Caco-2 (cell line): ENCODE measurements around the gene IGF2BP3. TPM values are rescaled to one million over a fixed set of nuclear protein-coding genes. Genes with fewer than 3 reads are reported as not detected.

Source experiments
- BruUV-seq: library from RNA; stranded (reverse); fragments of 400-500 nt; replicated peaks from 2 replicates; lab custom pipeline; 2021; lab: Mats Ljungman, UMichigan
- CTCF ChIA-PET: fragments of 300-600 bp; sonication (Branson Sonifier 250); formaldehyde crosslinking; loops from one replicate; lab custom pipeline; 2022; ENCODE audit warnings: antibody characterized with exemption; lab: Charles Lee
- POLR2A ChIA-PET: fragments of 300-600 bp; sonication (Branson Sonifier 250); formaldehyde crosslinking; loops from one replicate; lab custom pipeline; 2022; ENCODE audit warnings: antibody characterized with exemption; lab: Charles Lee
- DNase-seq, 2 experiments: peaks; one replicate each; pipeline versions ENCODE4 v3.0.0 to v3.0.0-alpha.2; 2020 to 2022
- H3K27me3 ChIP-seq: replicated peaks from 2 replicates; pipeline ENCODE4 v1.6.0; 2011; ENCODE audit warnings: low read length; ENCODE audit not compliant: control insufficient read depth, insufficient read depth
- H3K36me3 ChIP-seq: 2 replicates; pipeline ENCODE4 v1.5.1; 2011; ENCODE audit warnings: low read length; ENCODE audit not compliant: control insufficient read depth, insufficient read depth
- H3K4me1 ChIP-seq: fragments of 250-450 bp; sonication (Bioruptor Pico); 2 replicates; pipeline ENCODE4 v1.5.1; 2020; ENCODE audit warnings: mild to moderate bottlenecking
- H3K4me3 ChIP-seq: 2 replicates; pipeline ENCODE4 v1.5.1; 2011; ENCODE audit warnings: low read depth, mild to moderate bottlenecking, control low read depth, low read length
- H3K9me3 ChIP-seq: fragments of 250-450 bp; sonication (Bioruptor Pico); 2 replicates; pipeline ENCODE4 v1.5.1; 2020; ENCODE audit warnings: mild to moderate bottlenecking, moderate library complexity
- H3K27ac Mint-ChIP-seq: one replicate; pipeline ENCODE4 v1.8.0; 2022; ENCODE audit warnings: mixed read lengths; ENCODE audit not compliant: unreplicated experiment
- H3K27me3 Mint-ChIP-seq: one replicate; pipeline ENCODE4 v1.8.0; 2022; ENCODE audit warnings: mixed read lengths; ENCODE audit not compliant: insufficient read depth, unreplicated experiment
- H3K36me3 Mint-ChIP-seq: one replicate; pipeline ENCODE4 v1.8.0; 2022; ENCODE audit warnings: mild to moderate bottlenecking, mixed read lengths; ENCODE audit not compliant: insufficient read depth, unreplicated experiment
- H3K4me1 Mint-ChIP-seq: one replicate; pipeline ENCODE4 v1.8.0; 2022; ENCODE audit warnings: low read depth, mixed read lengths; ENCODE audit not compliant: unreplicated experiment
- H3K4me3 Mint-ChIP-seq: one replicate; pipeline ENCODE4 v1.8.0; 2022; ENCODE audit warnings: mild to moderate bottlenecking, moderate library complexity, mixed read lengths; ENCODE audit not compliant: unreplicated experiment
- H3K9me3 Mint-ChIP-seq: one replicate; pipeline ENCODE4 v1.8.0; 2022; ENCODE audit warnings: mixed read lengths; ENCODE audit not compliant: unreplicated experiment
- CTCF ChIP-seq, 2 experiments: fragments of 200-600 bp in 1 of 2; IDR thresholded peaks; 1 replicate in 1 of 2; 2 replicates in 1 of 2; pipeline versions ENCODE4 v1.5.1 to v1.8.0; 2011 to 2022; ENCODE audit warnings: antibody characterized with exemption in 1 of 2, control low read depth in 1 of 2, inconsistent platforms in 1 of 2, low read depth in 1 of 2, low read length in 1 of 2, mild to moderate bottlenecking in 1 of 2, moderate library complexity in 1 of 2; ENCODE audit not compliant: insufficient read depth in 1 of 2, severe bottlenecking in 1 of 2, unreplicated experiment in 1 of 2
- intact Hi-C: fragments of 100-400 bp; cut with micrococcal nuclease; formaldehyde crosslinking; loops from one replicate; pipeline ENCODE4 v1.10.0; 2022; ENCODE audit not compliant: unreplicated experiment
- total RNA-seq: library from RNA; stranded (reverse); gene quantifications from 2 replicates; pipeline ENCODE4 v1.2.3, GENCODE V29; 2022

IGF2BP3 gene
- total RNA-seq, 1 experiment from 2014 or later: 127 TPM

GRCh38 chr7:23357190-23358093 is 112.8 kb downstream of the IGF2BP3 start:
- ChIA-PET CTCF (interaction anchor here (0.6 to 2.0 kb wide), 19 partner anchors 12 to 355 kb away, joined by 3 to 21 read pairs (median 5); no protein-coding TSS in a partner anchor), POLR2A (interaction anchor here (0.6 to 1.0 kb wide), 6 partner anchors 18 to 187 kb away, joined by 3 to 10 read pairs (median 3); partner anchors contain the start of gene MALSU1)
- no TSS peak for BruUV-seq
- peak; percentile 37 to 50 for TF ChIP-seq CTCF (IDR thresholded peaks at IDR 0.05; ENCODE audit: insufficient read depth in 1 of 2, low read depth in 1 of 2, low read length in 1 of 2, severe bottlenecking in 1 of 2, unreplicated experiment in 1 of 2)
- Histone ChIP-seq H3K4me3 (no peak overlapping the region), H3K27me3 (no peaks in the 10 kb centered on the region), H3K9me3 (no peaks in the 10 kb centered on the region), H3K36me3 (no peaks in the 10 kb centered on the region), H3K4me1 (peaks cover 20% of the 10 kb centered on the region)
- Mint-ChIP-seq H3K27me3 (no peaks in the 10 kb centered on the region), H3K36me3 (peaks cover 54% of the 10 kb centered on the region), H3K4me3 (peak overlapping the region; percentile 37), H3K27ac (peak overlapping the region; percentile 50), H3K9me3 (no peaks in the 10 kb centered on the region), H3K4me1 (peaks cover 23% of the 10 kb centered on the region)
- peak in 1 of 2 experiments; percentile 62 for DNase-seq
- intact Hi-C loops: loop anchor here (1.0 to 5.0 kb wide), 8 partner anchors 22 to 188 kb away; partner anchors contain the start of gene TRA2A

DNA sequence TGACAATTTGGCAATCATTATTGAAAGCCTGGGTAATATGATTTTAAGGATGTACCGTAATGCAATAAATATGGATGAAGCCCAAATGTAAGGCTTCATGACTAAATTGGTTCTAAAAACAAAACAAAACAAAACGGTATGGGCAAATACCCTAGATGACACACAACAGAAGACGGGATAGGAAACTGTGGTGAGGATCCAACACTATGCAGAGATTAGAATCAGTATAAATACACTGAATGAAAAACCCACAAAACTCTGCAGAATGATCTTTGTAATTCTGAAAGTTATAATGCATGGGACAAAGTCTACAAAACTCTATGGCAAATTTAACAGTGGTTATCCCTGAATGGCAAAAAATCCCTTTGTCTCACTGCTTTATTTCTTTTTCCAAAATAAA is 113.6 kb downstream of the IGF2BP3 start:
- Histone ChIP-seq H3K4me1 (peaks cover 20% of the 10 kb centered on the region), H3K4me3 (no peak overlapping the region), H3K27me3 (no peaks in the 10 kb centered on the region), H3K9me3 (no peaks in the 10 kb centered on the region), H3K36me3 (no peaks in the 10 kb centered on the region)
- Mint-ChIP-seq H3K27me3 (no peaks in the 10 kb centered on the region), H3K27ac (peak overlapping the region; percentile 50), H3K9me3 (no peaks in the 10 kb centered on the region), H3K36me3 (peaks cover 53% of the 10 kb centered on the region), H3K4me3 (peak overlapping the region; percentile 37), H3K4me1 (peaks cover 23% of the 10 kb centered on the region)
- no TSS peak for BruUV-seq
- DNase-seq: no peak
- intact Hi-C loops: loop anchor here (1.0 to 5.0 kb wide), 8 partner anchors 22 to 189 kb away; partner anchors contain the start of gene TRA2A
- ChIA-PET POLR2A (no interaction called here), CTCF (no interaction called here)
- no peak for TF ChIP-seq CTCF (IDR thresholded peaks at IDR 0.05; ENCODE audit: insufficient read depth in 1 of 2, low read depth in 1 of 2, low read length in 1 of 2, severe bottlenecking in 1 of 2, unreplicated experiment in 1 of 2)

DNA sequence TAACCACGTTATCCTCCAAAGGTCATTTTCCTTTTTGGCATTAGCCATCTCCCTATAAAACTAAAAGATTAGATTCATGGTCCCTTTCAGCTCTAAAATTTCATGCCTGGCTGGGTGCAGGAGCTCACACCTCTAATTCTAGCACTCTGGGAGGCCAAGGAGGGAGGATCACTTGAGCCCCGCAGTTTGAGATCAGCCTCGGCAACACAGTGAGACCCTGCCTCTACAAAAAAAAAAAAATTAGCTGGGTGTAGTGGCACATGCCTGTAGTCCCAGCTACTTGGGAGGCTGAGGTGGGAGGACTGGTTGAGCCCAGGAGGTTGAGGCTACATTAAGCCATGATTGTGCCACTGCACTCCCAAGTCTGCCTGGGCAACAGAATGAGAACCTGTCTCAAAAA is 114.1 kb downstream of the IGF2BP3 start:
- Histone ChIP-seq H3K27me3 (no peaks in the 10 kb centered on the region), H3K4me1 (peaks cover 20% of the 10 kb centered on the region), H3K9me3 (no peaks in the 10 kb centered on the region), H3K4me3 (no peak overlapping the region), H3K36me3 (no peaks in the 10 kb centered on the region)
- BruUV-seq: no TSS peak
- H3K27me3 Mint-ChIP-seq: no peaks in the 10 kb centered on the region
- peaks cover 56% of the 10 kb centered on the region for H3K36me3 Mint-ChIP-seq
- no peak for TF ChIP-seq CTCF (IDR thresholded peaks at IDR 0.05; ENCODE audit: insufficient read depth in 1 of 2, low read depth in 1 of 2, low read length in 1 of 2, severe bottlenecking in 1 of 2, unreplicated experiment in 1 of 2)
- H3K4me1 Mint-ChIP-seq: peaks cover 23% of the 10 kb centered on the region
- ChIA-PET CTCF (no interaction called here), POLR2A (interaction anchor here (0.6 kb wide), 1 partner anchor 78 kb away, joined by 4 read pairs; no protein-coding TSS in a partner anchor)
- H3K9me3 Mint-ChIP-seq: no peaks in the 10 kb centered on the region
- H3K4me3 Mint-ChIP-seq: peak overlapping the region; percentile 8
- DNase-seq: no peak
- peak overlapping the region; percentile 17 for H3K27ac Mint-ChIP-seq
- intact Hi-C loops: loop anchor here (2.0 to 5.0 kb wide), 3 partner anchors 63 to 176 kb away; partner anchors contain the start of gene TRA2A
